Lower leg skin (tissue), 4 donors: Measurements from ENCODE around the gene ALPL. TPM values are rescaled to one million over a fixed set of nuclear protein-coding genes. Genes with fewer than 3 reads are reported as not detected.

Experiments
- DNase-seq, 2 donors: peaks; one replicate each; pipeline ENCODE4 v3.0.0-alpha.2; 2019; ENCODE audit warnings: low spot score in 2 of 2
- H3K4me3 ChIP-seq: fragments of 200-600 bp; sonication (generic); 2 replicates; pipeline ENCODE4 v1.5.1; 2017; ENCODE audit warnings: mild to moderate bottlenecking, low read depth; ENCODE audit not compliant: poor library complexity, severe bottlenecking
- POLR2A ChIP-seq, 2 donors: fragments of 450-650 bp; IDR thresholded peaks; one replicate each; pipeline ENCODE4 v1.6.1; 2016 to 2017; ENCODE audit warnings: antibody characterized with exemption in 2 of 2, mild to moderate bottlenecking in 1 of 2, moderate library complexity in 1 of 2
- WGBS, 2 donors: methylation state at CpG; one replicate each; pipeline ENCODE4 v1.1.5; 2018; 5-methylcytosine and 5-hydroxymethylcytosine counted together
- intact Hi-C: fragments of 100-400 bp; cut with DNase I; formaldehyde crosslinking; loops from one replicate; pipeline ENCODE4 v1.15.0; 2023; ENCODE audit warnings: low total_unique reads
- total RNA-seq, 4 donors: library from RNA; depleted of rRNA; stranded (reverse); fragments of >200 nt; gene quantifications; one replicate each; pipeline ENCODE4 v1.1.0, GENCODE V29; 2016
- TF ChIP-seq, protein P1 (sequence below), 3 donors: fragments of 450-650 bp; IDR thresholded peaks; one replicate each; pipeline ENCODE4 v1.5.1; 2016; ENCODE audit warnings: antibody characterized with exemption in 3 of 3, mild to moderate bottlenecking in 3 of 3, moderate library complexity in 2 of 3

ALPL gene
- total RNA-seq, 4 donors from 2014 or later, result 1.3 to 7.7 (median 2.2) TPM

DNA sequence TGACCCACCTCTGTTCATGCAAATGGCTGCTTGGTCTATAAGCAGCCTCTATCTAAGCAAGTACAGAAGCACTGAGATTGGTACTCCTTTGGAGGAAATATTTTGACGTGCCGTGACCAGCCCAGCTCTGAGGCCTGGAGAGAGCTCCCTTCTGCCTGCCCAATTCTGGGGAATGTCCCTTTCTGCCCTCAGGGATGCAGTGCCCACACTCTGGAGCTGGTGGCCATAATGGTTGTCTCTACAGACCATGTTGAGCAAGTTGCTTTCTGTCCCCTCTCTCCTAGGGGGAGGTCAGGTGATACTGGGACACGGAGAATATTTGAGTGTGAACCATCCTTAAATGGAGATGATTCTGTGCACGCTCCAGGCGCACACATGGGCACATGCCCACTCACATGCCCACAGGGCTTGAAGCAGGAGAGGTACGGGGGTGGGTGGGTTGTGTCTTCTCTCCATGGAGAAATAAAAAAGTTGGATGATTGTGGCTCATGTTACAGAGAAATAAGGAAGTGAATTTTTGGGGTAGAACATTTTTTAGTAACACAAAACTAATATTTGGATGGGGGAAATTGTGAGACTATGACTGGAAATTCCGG, 13.9 kb upstream of the ALPL start:
- no peak overlapping the region for H3K4me3 ChIP-seq
- TF ChIP-seq, protein P1, sequence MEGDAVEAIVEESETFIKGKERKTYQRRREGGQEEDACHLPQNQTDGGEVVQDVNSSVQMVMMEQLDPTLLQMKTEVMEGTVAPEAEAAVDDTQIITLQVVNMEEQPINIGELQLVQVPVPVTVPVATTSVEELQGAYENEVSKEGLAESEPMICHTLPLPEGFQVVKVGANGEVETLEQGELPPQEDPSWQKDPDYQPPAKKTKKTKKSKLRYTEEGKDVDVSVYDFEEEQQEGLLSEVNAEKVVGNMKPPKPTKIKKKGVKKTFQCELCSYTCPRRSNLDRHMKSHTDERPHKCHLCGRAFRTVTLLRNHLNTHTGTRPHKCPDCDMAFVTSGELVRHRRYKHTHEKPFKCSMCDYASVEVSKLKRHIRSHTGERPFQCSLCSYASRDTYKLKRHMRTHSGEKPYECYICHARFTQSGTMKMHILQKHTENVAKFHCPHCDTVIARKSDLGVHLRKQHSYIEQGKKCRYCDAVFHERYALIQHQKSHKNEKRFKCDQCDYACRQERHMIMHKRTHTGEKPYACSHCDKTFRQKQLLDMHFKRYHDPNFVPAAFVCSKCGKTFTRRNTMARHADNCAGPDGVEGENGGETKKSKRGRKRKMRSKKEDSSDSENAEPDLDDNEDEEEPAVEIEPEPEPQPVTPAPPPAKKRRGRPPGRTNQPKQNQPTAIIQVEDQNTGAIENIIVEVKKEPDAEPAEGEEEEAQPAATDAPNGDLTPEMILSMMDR (IDR thresholded peaks at IDR 0.05), result no peak
- no peak for TF ChIP-seq POLR2A (IDR thresholded peaks at IDR 0.05)
- peak in 1 of 2 donors; percentile 48 for DNase-seq
- intact Hi-C loops, result no loop called here
- WGBS, 2 donors, result 79 to 83% methylated on average over 7 of the region's 7 CpGs

DNA sequence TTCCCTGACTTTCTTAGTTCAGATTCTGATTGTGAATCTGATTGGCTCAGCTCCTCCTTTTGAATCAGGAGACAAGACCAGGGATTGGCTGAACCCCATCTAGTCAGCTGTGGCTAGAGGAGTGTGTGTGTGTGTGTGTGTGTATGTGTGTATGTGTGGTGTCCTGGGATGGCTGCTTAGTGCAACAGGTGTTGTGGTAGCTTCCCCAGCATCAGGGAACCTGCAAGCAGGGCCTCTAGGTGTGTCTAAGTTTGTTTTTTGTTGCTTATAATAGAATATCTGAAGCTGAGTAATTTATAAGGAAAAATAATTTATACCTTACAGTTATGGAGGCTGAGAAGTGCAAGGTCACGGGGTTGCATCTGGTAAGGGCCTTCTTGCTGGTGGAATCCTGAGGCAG, 13.2 kb upstream of the ALPL start:
- WGBS, 2 donors, result 90 to 95% methylated on average over 1 of the region's 1 CpG
- DNase-seq, result peak in 1 of 2 donors; percentile 42
- TF ChIP-seq, protein P1 (IDR thresholded peaks at IDR 0.05), result no peak
- TF ChIP-seq POLR2A (IDR thresholded peaks at IDR 0.05), result no peak
- intact Hi-C loops, result no loop called here
- H3K4me3 ChIP-seq, result no peak overlapping the region

DNA sequence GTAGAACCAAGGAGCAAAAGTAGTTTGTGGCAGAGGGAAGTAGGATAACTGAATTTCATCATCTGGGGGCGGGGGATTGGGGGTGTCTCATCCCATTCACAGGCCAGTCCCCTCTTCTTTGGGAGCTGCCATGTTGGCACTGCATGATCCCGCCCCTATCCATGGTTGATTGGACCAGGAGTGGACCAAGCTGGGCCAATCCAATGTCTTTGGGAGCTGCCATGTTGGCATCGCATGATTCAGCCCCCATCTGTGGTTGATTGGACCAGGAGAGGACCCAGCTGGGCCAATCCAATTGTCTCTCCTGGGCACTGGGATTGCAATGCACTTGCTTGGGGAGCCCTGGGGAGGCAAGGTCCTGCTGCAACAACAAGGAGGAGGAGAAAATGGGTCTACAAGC, 12.3 kb upstream of the ALPL start:
- H3K4me3 ChIP-seq, result no peak overlapping the region
- intact Hi-C loops, result no loop called here
- WGBS, 2 donors, result 85 to 94% methylated on average over 3 of the region's 3 CpGs
- DNase-seq, result peak in 1 of 2 donors; percentile 49
- TF ChIP-seq, protein P1 (IDR thresholded peaks at IDR 0.05), result no peak
- no peak for TF ChIP-seq POLR2A (IDR thresholded peaks at IDR 0.05)

DNA sequence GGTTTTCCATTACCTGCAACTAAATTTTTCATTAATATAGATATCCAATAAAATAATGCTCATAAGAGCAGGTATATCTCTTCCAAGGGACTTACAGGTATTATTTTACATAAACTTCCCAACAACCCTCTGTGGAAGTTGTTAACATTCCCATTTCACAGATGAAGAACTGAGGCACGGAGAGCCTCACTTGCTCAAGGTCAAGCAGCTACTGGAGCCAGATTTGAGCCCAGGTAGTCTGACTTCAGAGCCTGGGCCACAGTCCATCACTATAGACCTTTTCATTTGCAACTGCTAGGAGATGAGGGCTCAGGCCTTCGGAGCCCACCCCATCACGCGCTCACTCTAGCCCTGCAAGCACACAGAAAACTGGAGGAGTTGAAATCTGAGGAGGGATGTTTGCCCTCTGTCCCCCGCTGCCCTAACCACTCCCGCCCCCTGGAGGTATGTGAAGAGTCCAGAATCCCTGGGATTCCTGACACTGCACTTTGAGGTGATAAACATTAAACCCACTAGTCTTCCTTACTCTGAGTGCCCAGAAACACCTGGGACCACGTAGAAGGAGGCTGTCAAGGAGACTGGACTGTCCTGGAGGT, 11.7 kb upstream of the ALPL start:
- intact Hi-C loops, result no loop called here
- DNase-seq, result peak in 1 of 2 donors; percentile 60
- no peak for TF ChIP-seq POLR2A (IDR thresholded peaks at IDR 0.05)
- TF ChIP-seq, protein P1 (IDR thresholded peaks at IDR 0.05), result no peak
- H3K4me3 ChIP-seq, result no peak overlapping the region
- 75% methylated on average over 7 of the region's 7 CpGs for WGBS, 2 donors

DNA sequence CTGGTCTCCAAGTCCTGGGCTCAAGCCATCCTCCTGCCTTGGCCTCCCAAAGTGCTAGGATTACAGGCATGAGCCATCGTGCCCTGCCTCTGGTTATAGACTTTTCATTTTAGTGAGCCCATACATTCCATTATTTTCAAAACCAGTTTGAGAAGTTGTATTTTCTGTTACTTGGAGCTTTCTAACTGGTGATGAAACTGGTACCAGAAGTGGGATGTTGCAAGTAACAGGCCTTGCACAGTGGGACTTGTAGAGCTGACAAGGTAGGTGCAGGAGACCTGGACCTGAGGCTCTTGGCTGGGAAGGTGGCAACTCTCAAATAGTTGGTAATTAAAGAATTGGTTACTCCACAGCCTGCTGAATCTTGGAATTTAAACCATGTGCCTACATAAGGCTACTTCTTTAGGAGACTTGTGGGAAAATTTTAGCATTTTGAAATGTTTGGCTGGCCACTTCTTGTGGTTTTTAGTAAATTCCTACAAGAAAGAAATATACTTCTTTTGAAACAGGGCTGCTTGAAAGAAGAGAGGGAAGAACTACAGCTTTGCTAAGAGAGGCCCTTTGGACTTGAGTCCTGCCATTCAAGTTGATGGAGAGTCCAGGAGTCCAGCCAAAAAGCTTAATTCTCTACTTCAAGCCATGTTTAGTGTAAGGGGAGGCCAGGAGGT, 9.8 kb upstream of the ALPL start:
- no peak overlapping the region for H3K4me3 ChIP-seq
- TF ChIP-seq, protein P1 (IDR thresholded peaks at IDR 0.05), result no peak
- TF ChIP-seq POLR2A (IDR thresholded peaks at IDR 0.05), result no peak
- DNase-seq, result no peak
- 100% methylated on average over 1 of the region's 1 CpG for WGBS, 2 donors
- intact Hi-C loops, result no loop called here
